ENCODE results near the gene PPP2R5A.
"Not testable (repeated sequence)": the region's sequence is repeated elsewhere in the genome, so short reads cannot be mapped to it uniquely, and the experiment has no call there.

The PPP2R5A gene

DNA sequence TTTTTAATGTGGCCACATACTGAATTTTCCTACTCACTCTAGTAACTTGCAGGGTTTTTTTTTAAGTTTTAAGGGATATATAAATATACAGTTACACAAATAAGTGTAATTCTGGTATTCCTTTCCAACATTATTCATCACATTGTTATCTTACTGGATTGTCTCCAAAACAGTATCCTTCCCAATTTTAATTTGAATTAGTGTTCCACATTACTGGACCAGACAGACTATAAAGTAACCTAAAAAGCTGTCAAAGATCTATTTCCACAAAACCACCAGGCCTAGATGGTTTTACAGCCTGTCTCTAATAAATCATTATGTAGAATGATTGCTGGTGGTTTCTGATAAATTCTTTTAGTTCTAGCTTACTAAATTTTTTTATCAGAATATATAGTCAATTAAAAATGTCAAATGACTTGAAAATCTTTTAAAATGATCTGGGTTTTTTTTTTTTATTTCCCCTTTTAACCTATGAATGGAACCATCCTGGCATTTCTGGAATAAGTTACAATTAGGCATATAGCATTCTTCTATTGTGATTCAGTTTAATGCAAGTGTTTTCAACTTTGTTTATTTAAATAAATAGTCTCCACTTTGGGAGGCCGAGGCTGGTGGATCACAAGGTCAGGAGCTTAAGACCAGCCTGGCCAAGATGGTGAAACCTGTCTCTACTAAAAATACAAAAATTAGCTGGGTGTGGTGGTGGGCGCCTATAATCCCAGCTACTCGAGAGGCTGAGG, 70.2 kb downstream of the PPP2R5A start:
- no peak for DNase-seq (ENCODE audit: low spot score)

DNA sequence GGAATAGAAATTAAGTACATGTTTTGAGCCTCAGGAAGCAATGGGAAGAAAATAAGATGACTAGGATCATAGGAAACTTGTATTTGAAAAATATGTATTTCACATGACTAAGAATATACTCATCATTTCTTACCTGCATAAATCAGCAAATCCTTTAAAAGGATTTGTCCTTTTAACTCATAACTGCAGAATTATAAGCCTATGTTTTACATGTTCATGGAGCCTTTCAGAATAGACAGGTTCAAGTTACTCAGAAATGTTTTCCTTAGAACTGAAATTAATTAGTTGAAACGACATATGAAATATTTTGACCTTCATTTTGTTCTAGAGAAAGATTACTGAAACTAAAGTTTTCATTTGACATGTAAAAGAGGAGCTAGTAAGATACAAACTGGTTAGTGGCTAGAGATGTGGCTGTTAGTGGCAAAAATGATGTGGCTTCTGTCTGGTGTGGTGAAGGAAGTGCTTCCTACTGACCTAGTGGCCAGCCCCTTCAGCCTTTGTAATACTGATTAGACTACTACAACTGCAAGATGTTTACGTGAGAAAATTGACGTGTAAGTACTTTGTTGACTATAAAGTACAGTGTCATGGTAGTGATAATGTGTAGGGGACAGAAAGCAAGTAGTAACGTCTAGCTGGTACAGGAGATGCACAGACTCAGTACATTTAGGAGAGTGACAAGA, 74.7 kb downstream of the PPP2R5A start:
- no peak for DNase-seq (ENCODE audit: low spot score)

- DNase-seq (ENCODE audit: low spot score): no peak
These were observed 79.8 kb downstream of the PPP2R5A start for GRCh38 chr1:212364985-212365384.

GRCh38 chr1:212366901-212367300, 81.7 kb downstream of the PPP2R5A start:
- no peak for DNase-seq (ENCODE audit: low spot score)

GRCh38 chr1:212367474-212368072, 82.4 kb downstream of the PPP2R5A start:
- DNase-seq (ENCODE audit: low spot score): no peak

GRCh38 chr1:212368073-212368484, 82.9 kb downstream of the PPP2R5A start:
- peak; percentile 67 for DNase-seq (ENCODE audit: low spot score)

DNA sequence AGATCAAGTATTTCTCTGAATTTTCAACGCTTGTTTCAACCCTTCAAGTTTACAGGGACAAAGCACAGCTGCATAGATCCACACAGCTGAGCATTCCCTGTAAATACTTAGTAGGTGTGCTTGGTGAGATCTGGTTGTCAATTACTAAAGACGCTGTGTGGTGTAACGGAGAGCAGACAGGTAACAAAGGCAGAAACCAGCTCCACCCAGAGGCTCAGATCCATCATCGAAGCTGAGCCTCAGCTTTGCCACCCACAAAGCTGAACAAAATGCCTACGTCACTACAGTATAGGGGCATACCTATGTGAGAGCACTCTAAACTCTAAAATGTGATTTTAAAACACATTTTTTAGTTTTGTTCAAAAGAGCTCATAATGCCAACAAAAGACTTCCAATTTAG, 90.8 kb downstream of the PPP2R5A start:
- no peak for DNase-seq (ENCODE audit: low spot score)

GRCh38 chr1:212377644-212378043, 92.4 kb downstream of the PPP2R5A start:
- DNase-seq (ENCODE audit: low spot score): no peak

- no peak for DNase-seq (ENCODE audit: low spot score)
These were observed 94.2 kb downstream of the PPP2R5A start for GRCh38 chr1:212379366-212379765.

GRCh38 chr1:212381397-212382035, 96.3 kb downstream of the PPP2R5A start:
- DNase-seq (ENCODE audit: low spot score): no peak

- no peak for DNase-seq (ENCODE audit: low spot score)
These were observed 100.8 kb downstream of the PPP2R5A start for GRCh38 chr1:212386029-212386428.

- no peak for DNase-seq (ENCODE audit: low spot score)
These were observed 103.9 kb downstream of the PPP2R5A start for GRCh38 chr1:212388985-212389716.

DNA sequence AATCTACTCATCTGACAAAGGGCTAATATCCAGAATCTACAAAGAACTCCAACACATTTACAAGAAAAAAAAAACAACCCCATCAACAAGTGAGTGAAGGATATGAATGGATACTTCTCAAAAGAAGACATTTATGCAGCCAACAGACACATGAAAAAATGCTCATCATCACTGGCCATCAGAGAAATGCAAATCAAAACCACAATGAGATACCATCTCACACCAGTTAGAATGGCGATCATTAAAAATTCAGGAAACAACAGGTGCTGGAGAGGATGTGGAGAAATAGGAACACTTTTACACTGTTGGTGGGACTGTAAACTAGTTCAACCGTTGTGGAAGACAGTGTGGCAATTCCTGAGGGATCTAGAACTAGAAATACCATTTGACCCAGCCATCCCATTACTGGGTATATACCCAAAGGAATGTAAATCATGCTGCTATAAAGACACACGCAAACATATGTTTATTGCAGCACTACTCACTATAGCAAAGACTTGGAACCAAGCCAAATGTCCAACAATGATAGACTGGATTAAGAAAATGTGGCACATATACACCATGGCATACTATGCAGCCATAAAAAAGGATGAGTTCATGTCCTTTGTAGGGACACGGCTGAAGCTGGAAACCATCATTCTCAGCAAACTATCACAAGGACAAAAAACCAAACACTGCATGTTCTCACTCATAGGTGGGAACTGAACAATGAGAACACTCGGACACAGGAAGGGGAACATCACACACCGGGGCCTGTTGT, 110.6 kb downstream of the PPP2R5A start:
- DNase-seq (ENCODE audit: low spot score): not testable (repeated sequence)

DNA sequence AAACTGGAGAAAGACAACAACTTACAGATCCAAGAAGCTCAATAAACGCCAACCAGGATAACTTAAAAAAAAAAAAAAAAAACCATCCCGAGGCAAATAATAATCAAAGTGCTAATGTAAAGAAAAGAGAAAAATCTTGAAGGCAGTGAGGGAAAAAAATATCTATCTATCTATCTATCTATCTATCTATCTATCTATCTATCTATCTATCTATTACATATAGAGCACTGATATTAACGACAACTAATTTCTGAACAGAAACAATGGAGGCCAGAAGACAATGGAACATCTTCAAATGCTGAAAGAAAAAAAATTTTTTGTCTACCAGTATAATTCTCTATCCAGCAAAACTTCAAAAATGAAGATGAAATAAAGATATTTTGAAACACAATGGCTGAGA, 111.4 kb downstream of the PPP2R5A start:
- DNase-seq (ENCODE audit: low spot score): no peak

- no peak for DNase-seq (ENCODE audit: low spot score)
These were observed 112.0 kb downstream of the PPP2R5A start for GRCh38 chr1:212397171-212397570.

DNA sequence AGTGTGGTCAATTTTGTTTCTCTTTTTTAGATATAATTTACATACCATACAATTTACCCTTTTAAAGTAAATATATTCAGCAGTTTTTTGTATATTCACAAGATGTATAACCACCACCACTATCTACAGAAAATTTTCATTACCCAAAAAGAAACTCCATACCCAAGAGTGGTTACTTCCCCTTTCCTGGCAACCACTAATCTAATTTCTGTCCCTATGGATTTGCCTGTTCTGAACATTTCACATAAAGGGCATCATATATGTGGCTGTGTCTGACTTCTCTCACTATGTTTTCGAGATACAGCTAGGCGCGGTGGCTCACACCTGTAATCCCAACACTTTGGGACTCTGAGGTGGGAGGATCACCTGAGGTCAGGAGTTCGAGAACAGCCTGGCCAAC, 115.8 kb downstream of the PPP2R5A start:
- DNase-seq (ENCODE audit: low spot score): no peak

DNA sequence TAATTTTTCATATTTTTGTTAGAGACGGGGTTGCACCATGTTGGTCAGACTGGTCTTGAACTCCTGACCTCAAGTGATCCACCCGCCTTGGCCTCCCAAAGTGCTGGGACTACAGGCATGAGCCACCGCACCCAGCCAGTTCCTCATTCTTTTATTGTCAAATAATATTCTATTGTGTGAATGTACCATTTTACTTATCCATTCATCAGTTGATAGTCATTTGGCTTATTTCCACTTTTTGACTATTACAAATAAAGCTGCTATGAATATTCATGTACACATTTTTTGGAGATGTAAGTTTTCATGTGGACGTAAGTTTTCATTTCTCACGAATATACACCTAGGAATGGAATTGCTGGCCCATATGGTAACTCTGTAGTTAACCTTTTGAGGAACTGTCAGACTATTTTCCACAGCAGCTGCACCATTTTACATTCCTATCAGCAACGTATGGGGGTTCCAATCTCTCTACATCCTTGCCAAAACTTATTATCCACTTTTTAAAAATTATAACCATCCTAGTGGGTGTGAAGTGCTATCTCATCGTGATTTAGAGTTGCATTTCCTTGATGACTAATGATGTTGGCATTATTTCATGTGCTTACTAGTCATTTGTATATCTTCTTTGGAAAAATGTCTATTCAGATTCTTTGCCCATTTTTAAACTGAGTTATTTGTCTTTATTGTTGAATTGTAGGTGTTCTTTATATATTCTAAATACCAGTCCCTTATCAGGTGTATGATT, 116.8 kb downstream of the PPP2R5A start:
- DNase-seq (ENCODE audit: low spot score): no peak

GRCh38 chr1:212402666-212403321, 117.6 kb downstream of the PPP2R5A start:
- no peak for DNase-seq (ENCODE audit: low spot score)

GRCh38 chr1:212410231-212410820, 125.1 kb downstream of the PPP2R5A start:
- no peak for DNase-seq (ENCODE audit: low spot score)
